ENCODE results near the gene TRIM2.

GRCh38 chr4:153215921-153216320, 11.7 kb downstream of the TRIM2 start:
- TF ChIP-seq CTCF (IDR thresholded peaks at IDR 0.05; ENCODE audit: insufficient read depth, low read length) = no peak
- no peak for TF ChIP-seq REST (IDR thresholded peaks at IDR 0.05; ENCODE audit: insufficient replicate concordance, low read depth)
- no peak for TF ChIP-seq POLR2AphosphoS5 (IDR thresholded peaks at IDR 0.05; ENCODE audit: low read depth)

Measured in HL-60 (cell line).